ENCODE results near the gene RD3L.

DNA sequence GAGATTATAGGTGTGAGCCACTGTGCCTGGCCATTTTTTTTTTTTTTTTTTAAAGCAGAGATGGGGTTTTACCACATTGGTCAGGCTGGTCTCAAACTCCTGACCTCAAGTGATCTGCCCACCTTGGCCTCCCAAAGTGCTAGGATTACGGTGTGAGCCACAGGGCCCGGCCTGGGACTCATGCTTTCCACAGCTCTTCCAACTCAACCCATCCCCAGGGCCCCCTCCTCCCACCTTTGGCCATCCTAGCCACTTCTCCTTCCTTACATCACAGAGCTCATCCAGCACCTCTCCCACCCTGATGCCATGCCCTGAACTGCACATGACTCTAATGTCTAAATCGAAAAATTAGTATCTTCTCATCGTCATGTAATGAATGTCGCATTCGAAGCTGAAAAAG is 26.7 kb downstream of the RD3L start:
- TF ChIP-seq, protein P1, sequence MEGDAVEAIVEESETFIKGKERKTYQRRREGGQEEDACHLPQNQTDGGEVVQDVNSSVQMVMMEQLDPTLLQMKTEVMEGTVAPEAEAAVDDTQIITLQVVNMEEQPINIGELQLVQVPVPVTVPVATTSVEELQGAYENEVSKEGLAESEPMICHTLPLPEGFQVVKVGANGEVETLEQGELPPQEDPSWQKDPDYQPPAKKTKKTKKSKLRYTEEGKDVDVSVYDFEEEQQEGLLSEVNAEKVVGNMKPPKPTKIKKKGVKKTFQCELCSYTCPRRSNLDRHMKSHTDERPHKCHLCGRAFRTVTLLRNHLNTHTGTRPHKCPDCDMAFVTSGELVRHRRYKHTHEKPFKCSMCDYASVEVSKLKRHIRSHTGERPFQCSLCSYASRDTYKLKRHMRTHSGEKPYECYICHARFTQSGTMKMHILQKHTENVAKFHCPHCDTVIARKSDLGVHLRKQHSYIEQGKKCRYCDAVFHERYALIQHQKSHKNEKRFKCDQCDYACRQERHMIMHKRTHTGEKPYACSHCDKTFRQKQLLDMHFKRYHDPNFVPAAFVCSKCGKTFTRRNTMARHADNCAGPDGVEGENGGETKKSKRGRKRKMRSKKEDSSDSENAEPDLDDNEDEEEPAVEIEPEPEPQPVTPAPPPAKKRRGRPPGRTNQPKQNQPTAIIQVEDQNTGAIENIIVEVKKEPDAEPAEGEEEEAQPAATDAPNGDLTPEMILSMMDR (IDR thresholded peaks at IDR 0.05; ENCODE audit: low read depth, low read length): no peak
- no peak for TF ChIP-seq MYC (IDR thresholded peaks at IDR 0.05; ENCODE audit: low read depth, low read length)
